RPMI7951 (cell line): ENCODE data around the gene GJA9. TPM values are rescaled to one million over a fixed set of nuclear protein-coding genes. Genes with fewer than 3 reads are reported as not detected.
"Not testable (repeated sequence)": the region's sequence is repeated elsewhere in the genome, so short reads cannot be mapped to it uniquely, and the experiment has no call there.

Experiments
- DNase-seq: peaks from one replicate; pipeline ENCODE4 v3.0.0-alpha.2; 2012; ENCODE audit warnings: low read depth
- total RNA-seq: library from RNA; depleted of rRNA; stranded (reverse); fragments of >200 nt; shearing (Covaris generic); gene quantifications from 2 replicates; pipeline ENCODE4 v1.2.3, GENCODE V29; 2014

GJA9 gene
- total RNA-seq, 1 experiment from 2014 or later: not detected

DNA sequence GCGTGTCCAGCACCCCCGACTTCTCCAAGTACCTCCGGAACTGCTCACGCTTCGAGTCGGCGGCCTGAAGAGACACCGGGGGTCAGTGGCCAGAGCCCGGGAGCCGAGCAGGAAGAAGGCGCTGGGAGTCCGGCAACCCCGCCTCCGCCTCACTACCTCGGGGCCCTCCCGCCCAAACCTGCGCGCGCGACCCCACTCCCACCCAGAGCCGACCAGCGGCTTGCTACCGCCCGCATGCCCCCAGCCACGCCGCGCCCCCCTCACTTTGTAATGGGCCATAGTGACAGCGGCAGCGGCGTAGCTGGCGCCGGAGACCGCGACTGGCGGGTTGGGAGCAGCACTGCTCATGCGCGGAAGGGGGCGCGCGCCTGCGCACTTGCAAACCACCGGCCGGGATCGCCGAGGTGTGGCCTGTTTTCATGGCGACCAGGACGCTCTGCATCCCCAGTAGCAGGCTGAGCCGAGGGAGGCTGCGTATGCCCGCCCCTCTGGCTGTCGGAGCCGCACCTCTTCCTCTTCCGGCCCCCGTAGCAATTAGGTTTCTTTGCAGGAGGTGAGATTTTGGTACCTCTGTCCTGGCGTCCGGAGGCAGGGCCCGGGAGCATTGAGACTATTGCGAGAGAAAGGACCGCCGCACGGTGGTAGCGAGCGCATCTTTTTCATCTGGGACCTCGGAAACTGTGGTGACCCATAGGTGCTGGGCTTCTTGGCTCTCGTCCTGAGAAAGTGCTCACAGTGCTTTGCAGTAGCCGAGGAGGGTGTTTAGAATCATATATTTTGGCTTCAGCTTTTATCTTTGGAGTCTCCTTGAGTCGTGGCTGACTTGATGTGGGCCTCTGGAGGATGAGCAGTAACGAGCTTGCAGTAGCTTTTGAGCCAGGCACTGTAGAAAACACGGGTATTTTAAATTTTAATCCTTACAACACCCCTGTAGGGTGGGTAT is 8.1 kb downstream of the GJA9 start, which contains the start of gene MYCBP:
MYCBP (minus strand) TSS at position 322 of the 943 bp plus-strand sequence; CDS start at position 279, 43 bp downstream.
- peak; percentile 94 for DNase-seq

DNA sequence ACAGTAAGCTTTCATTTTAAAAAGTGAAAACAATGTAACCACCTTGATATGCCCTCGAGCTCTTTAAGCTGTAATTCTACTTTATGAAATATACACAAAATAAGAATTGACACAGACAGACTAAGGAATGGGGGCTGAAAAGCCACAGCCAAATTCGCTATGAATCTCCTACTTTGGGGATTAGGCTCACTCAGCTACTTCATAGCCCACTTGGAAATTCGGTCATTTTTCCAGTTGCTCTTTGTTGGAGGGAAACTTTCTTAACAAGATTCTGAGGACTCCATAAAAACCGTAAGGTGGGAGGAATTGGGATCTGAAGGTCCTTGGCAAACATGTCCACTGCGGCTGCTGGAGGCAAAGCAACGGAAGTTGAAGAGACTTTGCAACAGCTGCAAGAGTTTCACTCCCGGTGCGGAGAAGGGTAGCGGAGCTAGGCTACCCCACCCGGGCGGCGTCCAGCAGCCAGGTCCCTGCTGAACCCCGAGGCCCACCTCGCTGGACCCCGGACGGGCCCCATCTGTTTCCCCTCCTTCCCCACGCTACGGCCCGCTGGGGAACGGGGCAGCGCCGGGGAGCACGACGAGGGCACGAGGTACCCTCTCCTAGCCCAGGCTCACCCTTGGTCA is 8.9 kb downstream of the GJA9 start:
- peak; percentile 23 for DNase-seq

DNA sequence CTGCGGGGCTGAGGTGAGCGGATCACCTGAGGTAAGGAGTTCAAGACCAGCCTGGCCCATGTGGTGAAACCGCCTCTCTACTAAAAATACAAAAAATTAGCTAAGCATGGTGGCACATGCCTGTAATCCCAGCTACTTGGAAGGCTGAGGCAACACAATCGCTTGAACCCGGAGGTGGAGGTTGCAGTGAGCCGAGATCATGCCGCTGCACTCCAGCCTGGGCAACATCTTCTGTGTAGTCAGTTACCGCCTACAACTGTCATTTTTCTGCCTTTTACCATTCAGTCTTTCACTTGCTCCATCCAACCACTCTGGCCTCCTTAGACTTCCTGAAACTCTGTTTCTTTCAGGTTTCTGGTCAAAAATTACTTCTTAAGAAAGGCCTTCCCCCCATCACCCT is 10.4 kb downstream of the GJA9 start:
- no peak for DNase-seq

DNA sequence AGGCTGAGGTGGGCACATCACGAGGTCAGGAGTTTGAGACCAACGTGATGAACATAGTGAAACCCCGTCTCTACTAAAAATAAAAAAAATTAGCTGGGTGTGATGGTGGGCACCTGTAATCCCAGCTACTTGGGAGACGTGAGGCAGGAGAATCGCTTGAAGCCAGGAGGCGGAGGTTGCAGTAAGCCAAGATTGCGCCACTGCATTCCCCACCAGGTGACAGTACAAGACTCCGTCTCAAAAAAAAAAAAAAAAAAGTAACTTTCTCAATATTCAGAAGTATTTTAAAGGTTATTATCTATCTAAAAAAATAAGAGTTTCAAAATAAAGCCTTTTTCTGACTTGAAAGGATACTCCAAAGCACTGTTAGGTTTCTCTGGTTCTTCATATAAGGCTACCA is 14.2 kb downstream of the GJA9 start:
- DNase-seq: no peak

DNA sequence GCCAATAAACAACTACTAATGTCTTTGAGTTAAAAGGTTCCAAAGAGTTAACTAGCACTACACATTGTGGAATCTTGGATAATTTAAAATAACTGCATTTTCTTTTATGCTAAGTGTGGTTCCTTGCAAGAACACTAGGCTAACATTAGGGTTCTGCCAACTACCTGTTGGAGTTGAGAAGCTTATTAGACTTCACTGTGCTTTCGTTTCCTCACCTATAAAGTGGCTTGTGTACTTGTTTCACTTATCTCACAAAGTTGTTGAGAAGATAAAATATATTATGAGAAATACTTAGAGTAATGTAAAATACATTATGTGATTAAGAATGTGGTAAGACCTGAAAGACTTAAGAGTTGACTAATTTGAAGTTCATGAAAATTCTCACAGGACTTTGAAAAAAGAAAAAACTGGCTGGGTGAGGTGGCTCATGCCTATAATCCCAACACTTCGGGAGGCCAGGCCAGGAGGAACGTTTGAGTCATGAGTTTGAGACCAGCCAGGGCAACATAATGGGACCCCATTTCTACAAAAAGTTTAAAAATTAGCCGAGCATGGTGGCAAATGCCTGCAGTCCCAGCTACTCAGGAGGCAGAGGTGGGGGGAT is 16.2 kb downstream of the GJA9 start:
- no peak for DNase-seq

DNA sequence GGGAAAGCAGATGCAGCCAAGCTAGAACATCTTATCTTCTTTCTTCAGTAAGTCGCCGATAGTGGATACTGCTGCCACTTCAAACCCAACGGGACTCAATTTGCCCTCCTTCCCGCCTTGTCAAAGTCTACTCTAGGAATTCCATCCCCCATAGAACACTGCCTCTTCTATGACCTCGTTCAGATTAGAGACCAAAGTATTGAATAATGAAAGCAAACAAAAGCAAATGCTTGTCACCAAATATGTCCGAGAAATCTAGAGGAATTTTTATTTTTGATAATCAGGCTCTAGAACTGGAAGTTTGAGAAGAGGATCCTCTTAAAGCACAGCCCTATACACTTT is 21.0 kb downstream of the GJA9 start:
- peak; percentile 29 for DNase-seq

DNA sequence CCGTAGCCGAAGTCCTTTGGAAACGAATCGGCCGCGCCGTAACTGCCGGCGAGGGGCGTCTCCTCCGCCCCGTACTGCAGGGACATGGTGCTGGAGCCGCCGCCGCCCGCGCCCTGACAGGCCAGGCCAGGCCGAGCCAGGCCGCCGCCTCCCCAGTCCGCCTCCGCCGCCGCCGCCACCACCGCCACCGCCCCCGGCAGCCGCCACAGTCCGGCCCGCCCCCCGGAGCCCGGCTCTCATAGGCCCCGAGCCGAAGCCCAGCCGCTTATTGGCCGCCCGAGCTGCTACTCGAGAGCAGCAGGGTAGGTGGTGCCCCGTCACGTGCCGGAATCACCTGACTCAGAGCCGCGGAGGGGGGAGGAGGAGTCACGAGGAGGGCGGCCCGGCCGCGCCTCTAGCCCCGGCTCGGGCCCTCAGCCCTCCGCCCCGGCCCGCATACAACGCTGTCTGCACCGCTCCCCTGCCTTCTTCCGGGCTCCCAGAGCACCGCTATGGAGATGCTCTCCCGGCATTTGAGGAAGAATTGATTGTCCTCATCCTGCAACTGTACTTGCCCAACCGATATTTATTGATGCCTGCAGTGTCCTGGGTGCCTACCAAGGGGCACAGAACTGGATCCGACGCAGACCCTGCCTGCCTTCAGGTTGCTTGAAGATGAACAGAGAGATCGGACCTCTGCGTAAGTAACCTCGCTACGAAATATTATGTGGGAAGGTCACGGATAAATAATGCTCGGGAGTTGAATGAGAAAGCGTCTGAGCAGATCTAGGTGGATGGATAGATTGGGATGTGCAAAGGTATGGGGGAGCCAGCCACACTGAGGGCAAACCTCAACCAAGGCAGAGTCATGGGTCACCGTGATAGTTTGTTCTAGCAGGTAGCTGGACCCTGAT is 21.6 kb downstream of the GJA9 start, which contains the start of gene RRAGC:
RRAGC (minus strand) TSS at position 212 of the 893 bp plus-strand sequence; CDS start at position 86, 126 bp downstream.
- DNase-seq: peak; percentile 98

DNA sequence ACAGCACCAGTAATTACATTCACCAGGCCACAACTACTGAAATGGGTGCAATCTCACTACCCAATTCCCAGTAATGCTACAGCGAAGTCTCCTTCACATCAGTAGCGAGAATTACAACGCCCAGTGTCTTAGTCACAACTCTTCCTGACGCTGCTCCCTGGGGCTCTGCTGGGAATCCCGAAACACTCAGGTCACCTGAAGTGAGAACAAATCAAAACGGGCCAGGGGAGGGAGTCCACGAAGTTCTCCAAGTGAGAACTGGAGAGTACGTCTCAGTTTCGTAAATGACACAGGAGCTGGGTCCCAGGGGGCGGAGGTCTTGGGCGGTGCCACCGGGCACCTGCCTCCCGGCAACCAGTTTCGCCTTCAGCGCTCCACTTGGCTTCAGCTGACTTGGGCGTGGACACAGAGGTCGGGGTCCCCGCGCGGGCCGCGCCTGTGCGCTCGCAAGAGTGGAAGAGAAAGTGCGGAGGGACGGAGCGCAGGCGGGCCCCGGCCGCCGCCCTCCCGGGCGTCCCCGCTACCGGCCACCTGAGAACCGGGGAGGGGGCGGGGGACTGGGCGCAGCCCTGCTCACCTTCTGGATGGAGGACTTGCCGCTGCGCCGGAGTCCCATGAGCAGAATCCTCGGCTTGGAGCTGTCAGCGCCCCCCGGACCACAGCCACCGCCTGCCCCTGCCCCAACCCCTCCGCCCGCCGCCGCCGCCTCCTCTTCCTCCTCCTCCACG is 22.4 kb downstream of the GJA9 start:
- peak; percentile 57 for DNase-seq

DNA sequence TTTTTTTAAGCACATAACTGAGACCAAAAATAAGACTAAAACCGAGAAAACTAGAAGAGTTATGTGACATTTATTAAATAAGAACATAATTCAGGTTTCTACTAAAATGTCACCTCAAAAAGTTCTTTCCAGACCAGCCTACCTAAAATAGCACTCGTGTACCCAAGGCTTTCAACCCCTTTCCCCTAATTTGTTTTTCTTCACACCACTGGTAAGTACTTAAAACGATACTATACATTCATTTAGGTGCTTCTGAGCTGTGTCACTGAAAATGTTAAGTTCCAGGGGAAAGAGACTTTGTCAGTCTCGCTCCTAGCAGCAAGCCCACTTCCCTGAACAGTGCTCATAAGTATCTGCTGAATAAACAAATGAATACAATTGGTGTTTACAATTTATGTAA is 28.6 kb downstream of the GJA9 start:
- no peak for DNase-seq

DNA sequence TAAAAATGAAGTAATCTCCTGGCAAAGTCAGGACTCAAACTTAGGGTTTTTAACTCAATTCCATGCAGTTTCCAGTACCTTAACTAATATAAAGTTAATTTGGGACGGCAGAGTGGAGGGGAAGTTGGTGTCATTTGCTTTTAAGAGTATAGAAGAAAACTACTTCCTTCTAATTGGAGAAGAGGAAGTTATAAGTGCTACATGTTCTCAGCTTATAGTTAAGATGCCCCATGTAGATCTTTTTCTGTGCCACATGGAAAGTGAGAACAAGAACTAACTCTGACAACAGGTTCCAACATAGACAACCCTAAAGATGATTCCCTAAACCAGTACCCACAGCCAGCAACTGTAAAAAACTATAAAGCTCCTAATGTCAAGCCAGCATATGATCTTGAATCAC is 33.3 kb downstream of the GJA9 start:
- no peak for DNase-seq

DNA sequence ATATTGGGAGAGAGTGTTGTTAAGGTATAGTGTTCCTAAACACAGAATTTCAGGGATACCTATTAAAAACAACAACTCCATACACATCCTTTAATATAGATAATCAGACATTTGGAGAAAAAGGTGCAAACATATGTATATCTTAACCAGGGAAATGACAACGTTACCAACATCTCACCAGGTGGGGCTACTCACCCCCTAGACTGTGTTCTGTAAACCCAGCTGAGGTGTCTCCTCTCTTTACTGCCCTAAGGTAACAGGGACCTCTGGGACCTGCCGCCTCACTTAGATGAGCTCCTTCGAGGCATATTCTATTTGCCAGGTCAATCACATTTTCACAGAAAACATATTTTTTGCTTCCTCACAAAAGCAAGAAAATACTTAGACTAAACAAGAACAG is 35.2 kb downstream of the GJA9 start:
- no peak for DNase-seq

DNA sequence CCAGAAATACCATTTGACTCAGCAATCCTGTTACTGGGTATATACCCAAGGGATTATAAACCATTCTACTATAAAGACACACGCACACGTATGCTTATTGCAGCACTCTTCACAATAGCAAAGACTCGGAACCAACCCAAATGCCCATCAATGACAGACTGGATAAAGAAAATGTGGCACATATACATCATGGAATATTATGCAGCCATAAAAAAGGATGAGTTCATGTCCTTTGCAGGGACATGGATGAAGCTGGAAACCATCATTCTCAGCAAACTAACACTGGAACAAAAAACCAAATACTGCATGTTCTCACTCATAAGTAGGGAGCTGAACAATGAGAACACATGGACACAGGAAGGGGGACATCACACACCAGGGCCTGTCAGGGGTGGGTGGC is 36.3 kb downstream of the GJA9 start:
- DNase-seq: not testable (repeated sequence)

DNA sequence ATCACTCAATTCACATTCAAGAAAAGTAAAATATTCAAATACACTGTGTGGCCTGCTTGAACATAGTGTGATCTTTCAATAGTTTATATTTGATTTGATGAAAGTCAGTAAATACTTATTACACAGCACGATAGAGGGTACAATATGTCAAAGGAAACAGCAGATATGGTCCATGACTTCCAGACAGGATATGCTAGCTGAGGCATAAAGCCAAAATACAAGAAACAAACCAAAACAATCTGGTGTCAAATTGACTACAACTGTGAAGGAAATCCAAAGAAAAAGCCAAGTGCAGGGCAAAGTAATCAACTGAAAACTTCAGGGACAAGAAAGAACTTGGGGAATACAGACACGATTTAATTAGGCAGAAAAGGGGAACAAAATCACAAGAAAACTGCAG is 41.1 kb downstream of the GJA9 start:
- DNase-seq: no peak

DNA sequence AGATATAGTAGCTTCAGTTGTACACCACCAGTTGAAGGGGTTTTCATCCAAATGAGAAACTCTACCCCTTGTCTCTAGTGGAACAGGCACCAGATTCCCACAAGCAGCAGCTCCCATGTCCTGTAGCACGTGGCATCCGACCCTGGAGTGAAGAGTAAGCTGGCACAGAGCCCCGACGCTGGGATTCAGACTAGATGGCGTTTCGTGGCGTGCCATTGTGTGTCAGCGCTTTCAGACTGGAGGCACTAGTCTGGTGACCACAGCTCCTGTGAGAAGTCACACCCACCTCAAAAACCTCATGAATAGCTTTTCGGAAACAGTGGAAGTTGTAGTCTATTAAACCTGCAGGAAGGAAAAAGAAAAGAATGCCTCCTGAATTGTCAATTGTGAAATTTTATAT is 42.0 kb downstream of the GJA9 start:
- no peak for DNase-seq

DNA sequence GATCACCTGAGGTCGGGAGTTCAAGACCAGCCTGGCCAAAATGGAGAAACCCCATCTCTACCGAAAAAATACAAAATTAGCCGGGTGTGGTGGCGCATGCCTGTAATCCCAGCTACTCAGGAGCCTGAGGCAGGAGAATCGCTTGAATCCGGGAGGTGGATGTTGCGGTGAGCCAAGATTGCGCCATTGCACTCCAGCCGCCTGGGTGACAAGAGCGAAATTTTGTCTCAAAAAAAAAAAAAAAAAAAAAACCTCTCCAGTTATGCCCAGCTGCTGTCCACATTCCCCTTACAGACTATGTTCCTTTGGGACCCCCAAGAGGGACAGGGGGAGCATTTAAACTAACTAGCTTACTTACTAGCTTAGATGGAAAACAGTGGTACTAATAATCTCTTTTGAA is 45.1 kb downstream of the GJA9 start:
- not testable (repeated sequence) for DNase-seq

DNA sequence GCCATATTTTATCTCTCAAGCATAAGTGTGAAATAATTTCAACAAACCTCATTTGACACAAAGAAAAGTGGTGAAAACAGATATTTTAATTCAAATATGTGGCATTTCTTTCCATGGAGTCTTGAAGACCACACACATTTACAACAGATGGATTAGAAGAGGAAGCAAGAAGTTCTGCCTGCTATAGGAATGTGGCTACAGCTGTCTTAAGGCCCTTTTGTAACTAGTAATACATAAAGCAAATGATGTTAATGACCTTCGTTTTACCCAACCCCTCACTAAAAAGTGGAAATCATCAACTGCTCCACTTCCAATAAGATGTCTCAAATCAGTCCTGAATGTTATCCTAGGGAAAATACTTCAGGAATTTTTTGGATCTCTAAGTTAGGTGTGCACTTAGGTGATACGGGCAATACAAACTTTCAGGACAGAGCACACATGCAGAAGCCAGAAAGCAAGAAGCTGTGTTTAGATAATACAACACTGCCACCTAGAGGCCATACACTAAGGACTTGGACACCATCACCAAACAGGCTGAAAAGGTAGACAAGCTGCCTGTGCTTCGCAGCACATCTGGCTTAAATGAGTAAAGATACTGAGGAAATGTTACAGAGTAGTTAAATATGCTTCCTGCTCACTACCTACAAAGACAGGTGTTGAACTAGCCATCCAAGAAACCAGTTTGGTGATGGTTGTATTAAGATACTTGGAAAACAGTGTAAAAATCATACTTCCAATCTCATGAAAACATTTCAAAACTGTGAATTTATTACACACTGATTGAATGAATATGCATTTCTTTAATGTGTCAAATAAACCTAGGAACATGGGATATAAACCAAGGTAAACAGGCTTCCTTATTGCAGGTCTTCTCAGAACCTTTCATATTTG is 46.2 kb downstream of the GJA9 start:
- peak; percentile 79 for DNase-seq

DNA sequence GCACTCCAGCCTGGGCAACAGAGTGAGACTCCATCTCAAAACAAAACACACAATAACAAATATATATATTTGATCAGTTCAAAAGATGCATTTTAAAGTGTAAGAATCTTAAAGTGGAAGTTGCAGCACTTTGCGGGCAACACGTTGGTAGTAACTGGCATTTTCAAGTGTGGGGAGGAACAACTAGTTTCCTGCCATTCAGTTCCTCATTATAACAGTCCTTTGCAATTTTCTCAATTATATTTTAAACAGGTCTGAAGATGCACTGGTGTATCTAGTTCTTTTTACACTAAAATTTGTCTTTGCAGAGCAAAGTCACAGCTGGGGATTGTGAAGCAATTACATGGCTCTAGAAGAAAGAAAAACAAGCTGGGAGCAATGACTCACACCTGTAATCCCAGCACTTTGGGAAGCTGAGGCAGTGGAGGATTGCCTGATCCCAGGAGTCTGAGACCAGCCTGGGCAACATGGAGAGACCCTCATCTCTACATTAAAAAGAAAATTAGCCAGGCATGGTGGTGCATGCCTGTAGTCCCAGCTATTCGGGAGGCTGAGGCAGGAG is 47.1 kb downstream of the GJA9 start:
- no peak for DNase-seq

DNA sequence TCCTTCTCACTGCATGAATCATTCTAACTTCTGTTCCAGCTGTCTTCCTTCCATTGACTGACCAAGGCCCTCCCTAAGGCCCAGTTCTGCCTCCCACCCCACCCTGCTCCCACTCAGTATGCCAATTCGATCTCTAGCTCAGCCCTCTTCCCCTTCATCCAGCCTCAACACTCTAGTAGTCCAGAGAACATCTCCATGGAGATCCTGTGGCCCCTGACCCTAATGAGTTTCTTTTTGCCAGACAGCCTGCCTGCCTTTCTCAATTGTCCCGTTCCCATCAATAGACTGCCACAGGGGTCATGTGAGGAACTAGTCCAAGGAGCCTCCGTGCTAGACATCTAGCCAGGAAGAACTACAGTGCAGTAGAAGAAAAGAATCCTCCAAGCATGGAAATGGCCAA is 48.2 kb downstream of the GJA9 start:
- DNase-seq: no peak

DNA sequence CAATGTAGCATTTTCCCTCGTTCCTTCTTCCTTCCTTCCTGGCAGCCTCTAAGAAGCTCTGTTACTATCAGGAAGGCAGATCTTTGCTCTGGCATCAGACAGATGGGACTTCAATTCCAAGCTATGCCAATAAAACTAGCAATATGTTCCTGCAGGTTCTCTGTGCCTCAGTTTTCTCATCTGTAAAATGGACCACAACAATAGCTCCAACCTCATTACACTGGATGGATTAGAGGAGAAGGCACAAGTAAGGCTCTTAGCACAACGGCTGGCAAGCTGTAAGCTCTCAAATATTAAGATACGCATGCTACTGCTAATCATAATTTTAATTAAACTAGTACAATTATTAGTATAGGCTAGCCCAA is 49.0 kb downstream of the GJA9 start:
- no peak for DNase-seq
